ACC112 (cell line): ENCODE data around the gene SBNO2.
A peak's percentile ranks its signal among the peaks of the same experiment; 100 is the strongest.

Experiments used
- H2AFZ ChIP-seq: fragments of 200-600 bp; sonication (generic); one replicate; pipeline ENCODE4 v1.6.0; 2017; ENCODE audit warnings: antibody characterized with exemption, low read length; ENCODE audit not compliant: unreplicated experiment
- H3K27ac ChIP-seq: fragments of 200-600 bp; sonication (generic); 2 replicates; pipeline ENCODE4 v1.5.1; 2014; ENCODE audit warnings: low read depth, mild to moderate bottlenecking, antibody characterized with exemption, low read length, moderate library complexity
- H3K27me3 ChIP-seq: fragments of 200-600 bp; sonication (generic); 2 replicates; pipeline ENCODE4 v1.6.1; 2014; ENCODE audit warnings: mild to moderate bottlenecking, antibody characterized with exemption, low read length, moderate library complexity, mixed read lengths; ENCODE audit not compliant: insufficient read depth
- H3K36me3 ChIP-seq: fragments of 200-600 bp; sonication (generic); 2 replicates; pipeline ENCODE4 v1.6.1; 2016; ENCODE audit warnings: mild to moderate bottlenecking, antibody characterized with exemption, low read length, moderate library complexity, mixed read lengths; ENCODE audit not compliant: insufficient read depth
- H3K4me1 ChIP-seq: fragments of 200-600 bp; sonication (generic); one replicate; pipeline ENCODE4 v1.6.1; 2016; ENCODE audit warnings: low read length, mixed read lengths; ENCODE audit not compliant: insufficient read depth, unreplicated experiment, control insufficient read depth
- H3K4me3 ChIP-seq: fragments of 200-600 bp; sonication (generic); 2 replicates; pipeline ENCODE4 v1.5.1; 2014; ENCODE audit warnings: mild to moderate bottlenecking, low read depth, low read length
- H3K79me2 ChIP-seq: fragments of 200-600 bp; sonication (generic); one replicate; pipeline ENCODE4 v1.6.0; 2016; ENCODE audit warnings: low read length; ENCODE audit not compliant: control insufficient read depth, unreplicated experiment, insufficient read depth

The SBNO2 gene

GRCh38 chr19:1166872-1167573, 7.0 kb downstream of the SBNO2 start:
- Histone ChIP-seq H3K27me3 (no peaks in the 10 kb centered on the region), H3K79me2 (peaks cover 85% of the 10 kb centered on the region), H2AFZ (no peak overlapping the region), H3K36me3 (peaks cover 5% of the 10 kb centered on the region; the same call in 1 of the 2 replicates), H3K27ac (peak overlapping the region; percentile 83; the same call in 1 of the 2 replicates), H3K4me3 (peak overlapping the region; percentile 86), H3K4me1 (peaks cover 34% of the 10 kb centered on the region)

- H3K79me2 ChIP-seq = peaks cover 73% of the 10 kb centered on the region
- H3K4me1 ChIP-seq = peaks cover 15% of the 10 kb centered on the region
- no peak overlapping the region for H3K4me3 ChIP-seq
- no peaks in the 10 kb centered on the region for H3K27me3 ChIP-seq
- no peak overlapping the region for H3K27ac ChIP-seq
- H2AFZ ChIP-seq = no peak overlapping the region
- peaks cover 5% of the 10 kb centered on the region; the same call in 1 of the 2 replicates for H3K36me3 ChIP-seq
Measured at GRCh38 chr19:1164684-1165531, 9.2 kb downstream of the SBNO2 start.

DNA sequence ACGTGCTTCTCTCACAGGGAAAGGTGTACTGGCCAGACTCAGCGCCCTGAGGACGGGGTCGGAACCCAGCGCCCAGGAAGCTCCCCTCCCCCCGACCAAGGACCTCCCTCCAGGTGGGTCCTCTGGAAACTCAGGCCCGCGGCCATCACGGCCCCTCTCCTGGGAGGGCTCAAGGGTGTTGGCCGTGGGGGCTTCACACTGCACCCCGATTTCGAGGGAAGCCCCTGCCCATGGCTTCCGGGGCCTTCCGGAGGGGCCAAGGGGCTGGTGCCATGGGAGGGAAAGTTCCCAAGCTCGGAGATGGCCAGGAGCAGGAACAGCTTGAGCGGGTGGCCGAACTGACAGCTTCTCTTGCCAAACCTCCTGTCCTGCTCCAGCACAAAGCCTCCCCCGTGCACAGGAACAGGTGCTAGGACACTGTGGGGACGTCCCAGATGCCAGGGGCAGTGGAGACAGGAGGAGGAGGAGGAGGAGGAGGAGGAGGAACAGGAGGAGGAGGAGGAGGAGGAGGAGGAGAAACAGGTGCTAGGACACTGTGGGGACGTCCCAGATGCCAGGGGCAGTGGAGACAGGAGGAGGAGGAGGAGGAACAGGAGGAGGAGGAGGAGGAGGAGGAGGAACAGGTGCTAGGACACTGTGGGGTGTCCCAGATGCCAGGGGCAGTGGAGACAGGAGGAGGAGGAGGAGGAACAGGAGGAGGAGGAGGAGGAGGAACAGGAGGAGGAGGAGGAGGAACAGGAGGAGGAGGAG, 10.0 kb downstream of the SBNO2 start:
- Histone ChIP-seq H2AFZ (no peak overlapping the region), H3K4me3 (no peak overlapping the region), H3K36me3 (peaks cover 5% of the 10 kb centered on the region; the same call in 1 of the 2 replicates), H3K4me1 (peaks cover 8% of the 10 kb centered on the region), H3K27ac (no peak overlapping the region), H3K27me3 (no peaks in the 10 kb centered on the region), H3K79me2 (peaks cover 67% of the 10 kb centered on the region)

- Histone ChIP-seq H2AFZ (no peak overlapping the region), H3K27ac (no peak overlapping the region), H3K79me2 (peaks cover 66% of the 10 kb centered on the region), H3K27me3 (no peaks in the 10 kb centered on the region), H3K4me3 (no peak overlapping the region), H3K36me3 (peaks cover 5% of the 10 kb centered on the region; the same call in 1 of the 2 replicates), H3K4me1 (peaks cover 8% of the 10 kb centered on the region)
Measured at GRCh38 chr19:1163283-1163933, 10.7 kb downstream of the SBNO2 start.

DNA sequence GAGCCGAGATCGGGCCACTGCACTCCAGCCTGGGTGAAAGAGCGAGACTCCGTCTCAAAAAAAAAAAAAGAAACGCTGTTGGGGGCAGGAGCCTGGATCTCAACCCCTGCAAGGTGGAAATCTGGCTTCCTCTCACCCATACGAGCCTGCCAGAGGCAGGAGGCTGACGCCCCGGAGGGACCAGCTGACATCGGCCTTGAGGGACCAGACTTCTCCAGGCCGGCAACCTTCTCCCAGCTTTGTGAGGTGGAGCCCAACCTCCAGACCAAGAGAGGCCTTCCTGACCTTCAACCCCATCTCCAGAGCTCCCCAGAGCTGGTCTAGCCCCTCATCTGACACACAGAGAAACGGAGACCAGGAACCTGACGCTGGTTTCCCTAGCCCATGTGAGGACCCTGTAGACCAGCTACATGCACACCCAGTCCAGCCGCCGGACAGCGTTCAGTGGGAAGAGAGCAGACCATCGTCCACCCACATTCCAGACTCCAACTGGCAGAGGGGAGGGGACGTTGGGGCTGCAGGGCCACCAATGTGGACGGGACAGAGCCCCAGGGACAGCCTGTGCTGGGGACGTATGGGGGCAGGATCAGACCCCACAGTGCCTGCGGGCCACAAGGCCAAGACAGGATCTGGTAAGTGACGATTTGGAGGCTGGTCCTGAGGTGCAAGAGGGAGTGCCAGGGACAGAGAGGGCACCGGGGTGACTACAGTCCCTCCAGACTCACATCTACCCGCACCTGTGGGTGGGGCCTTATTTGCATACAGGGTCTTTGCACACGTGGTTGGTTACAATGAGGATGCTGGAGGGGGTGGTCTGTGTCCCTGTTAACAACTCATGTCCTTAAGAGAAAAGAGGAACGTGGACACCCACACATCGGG, 11.4 kb downstream of the SBNO2 start:
- no peaks in the 10 kb centered on the region for H3K27me3 ChIP-seq
- no peak overlapping the region for H2AFZ ChIP-seq
- H3K36me3 ChIP-seq = peaks cover 5% of the 10 kb centered on the region; the same call in 1 of the 2 replicates
- H3K4me3 ChIP-seq = no peak overlapping the region
- peaks cover 65% of the 10 kb centered on the region for H3K79me2 ChIP-seq
- no peak overlapping the region for H3K27ac ChIP-seq
- H3K4me1 ChIP-seq = peaks cover 8% of the 10 kb centered on the region

DNA sequence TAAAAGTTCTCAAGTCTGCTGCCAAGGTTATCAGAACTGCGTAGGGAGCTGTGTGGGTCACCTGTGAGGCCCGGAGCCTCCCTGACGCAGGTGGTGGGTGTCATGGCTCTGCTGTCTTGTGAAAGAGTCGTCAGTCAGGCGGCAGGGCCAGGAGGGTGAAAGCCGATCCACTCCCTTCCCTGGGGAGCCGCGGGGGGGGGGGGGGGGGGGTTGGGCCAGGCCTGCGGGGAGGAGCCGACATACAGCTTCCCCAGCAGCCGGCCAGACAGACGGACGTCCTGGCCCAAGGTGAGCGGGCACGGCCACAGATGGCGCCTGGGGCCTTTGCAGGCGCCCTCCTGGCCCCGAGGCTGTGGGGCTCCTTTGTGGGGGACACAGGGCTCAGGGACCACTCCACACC, 12.4 kb downstream of the SBNO2 start:
- Histone ChIP-seq H3K4me1 (peaks cover 3% of the 10 kb centered on the region), H3K79me2 (peaks cover 58% of the 10 kb centered on the region), H2AFZ (no peak overlapping the region), H3K27ac (no peak overlapping the region), H3K36me3 (peaks cover under 1% of the 10 kb centered on the region; the same call in 1 of the 2 replicates), H3K27me3 (no peaks in the 10 kb centered on the region), H3K4me3 (no peak overlapping the region)

DNA sequence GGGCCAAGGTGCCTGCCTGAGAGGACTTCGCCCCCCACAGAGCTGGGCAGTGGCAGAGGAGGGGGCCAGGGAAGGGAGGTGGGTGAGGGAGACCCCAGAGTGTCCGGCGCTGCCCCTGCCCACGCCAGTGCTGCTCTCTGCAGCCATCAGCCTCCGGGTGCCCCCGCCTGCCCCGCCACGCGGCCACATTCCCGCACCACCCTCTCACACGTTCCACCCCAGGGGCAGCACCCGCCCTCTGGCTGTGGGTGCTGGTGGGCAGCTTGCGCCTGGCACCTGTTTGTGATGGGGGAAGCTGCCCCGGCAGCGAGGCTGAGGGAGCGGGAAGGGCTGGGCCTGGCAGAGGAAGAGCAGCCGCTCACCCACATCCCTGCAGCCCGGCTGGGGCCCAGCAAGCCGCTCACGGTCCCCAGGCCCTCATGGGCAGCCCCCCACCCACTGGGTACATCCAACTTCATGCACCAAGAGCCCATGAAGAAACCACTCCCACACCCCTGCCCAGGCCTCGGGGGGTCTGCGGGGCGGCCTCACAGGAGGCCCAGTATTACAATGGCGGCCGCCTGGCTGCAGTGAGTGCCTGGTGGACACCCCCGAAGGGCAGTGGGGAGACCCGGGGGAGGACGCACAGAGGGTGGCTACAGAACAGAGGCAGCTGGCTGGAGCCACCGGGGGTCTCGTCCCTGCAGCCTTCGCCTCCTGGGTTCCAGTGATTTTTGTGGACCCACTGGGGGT, 14.0 kb downstream of the SBNO2 start:
- Histone ChIP-seq H3K27ac (no peak overlapping the region), H3K4me1 (peaks cover 15% of the 10 kb centered on the region), H3K79me2 (peaks cover 52% of the 10 kb centered on the region), H2AFZ (no peak overlapping the region), H3K4me3 (no peak overlapping the region), H3K27me3 (no peaks in the 10 kb centered on the region), H3K36me3 (no peaks in the 10 kb centered on the region)

DNA sequence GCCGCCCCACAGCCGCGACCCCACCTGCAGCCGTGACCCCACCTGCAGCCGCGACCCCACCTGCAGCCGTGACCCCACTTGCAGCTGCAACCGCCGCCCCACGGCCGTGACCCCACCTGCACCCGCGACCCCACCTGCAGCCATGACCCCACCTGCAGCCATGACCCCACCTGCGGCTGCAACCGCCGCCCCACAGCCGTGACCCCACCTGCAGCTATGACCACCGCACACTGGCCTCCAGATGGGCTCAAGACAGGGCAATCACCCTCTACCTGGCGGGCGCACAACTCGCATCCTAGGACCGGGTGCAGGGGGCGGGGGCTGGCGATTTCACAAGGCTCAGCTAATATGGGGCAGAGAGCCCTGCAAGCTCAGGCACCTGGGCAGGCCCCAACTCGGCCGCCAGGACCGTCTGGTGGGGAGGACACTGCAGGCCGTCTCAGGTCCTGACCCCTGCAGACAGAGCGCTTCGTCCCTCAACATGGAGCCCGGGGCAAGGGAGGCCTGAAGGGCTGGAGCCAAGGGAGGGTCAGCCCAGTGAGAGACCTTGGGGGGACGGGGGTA, 15.1 kb downstream of the SBNO2 start:
- Histone ChIP-seq H3K79me2 (peaks cover 57% of the 10 kb centered on the region), H3K4me3 (no peak overlapping the region), H3K36me3 (no peaks in the 10 kb centered on the region), H2AFZ (no peak overlapping the region), H3K27ac (no peak overlapping the region), H3K4me1 (peaks cover 22% of the 10 kb centered on the region), H3K27me3 (no peaks in the 10 kb centered on the region)
